Hepatocyte (in vitro differentiated cells): ENCODE measurements around the gene IER3IP1. TPM values are rescaled to one million over a fixed set of nuclear protein-coding genes. Genes with fewer than 3 reads are reported as not detected.
"Not testable (repeated sequence)": the region's sequence is repeated elsewhere in the genome, so short reads cannot be mapped to it uniquely, and the experiment has no call there.

Source experiments
- DNase-seq: peaks from one replicate; pipeline ENCODE4 v3.0.0-alpha.2; 2016; ENCODE audit warnings: low spot score
- H2AFZ ChIP-seq: fragments of 200-600 bp; sonication (generic); 2 replicates; pipeline ENCODE4 v1.6.0; 2016; ENCODE audit warnings: antibody characterized with exemption, mild to moderate bottlenecking
- H3K27ac ChIP-seq: fragments of 200-600 bp; sonication (generic); 2 replicates; pipeline ENCODE4 v1.5.1; 2016; ENCODE audit warnings: mild to moderate bottlenecking
- H3K27me3 ChIP-seq: fragments of 200-600 bp; sonication (generic); 2 replicates; pipeline ENCODE4 v1.6.1; 2016
- H3K36me3 ChIP-seq: fragments of 200-600 bp; sonication (generic); replicated peaks from 2 replicates; pipeline ENCODE4 v1.5.1; 2016; ENCODE audit warnings: low read depth; ENCODE audit not compliant: insufficient read depth
- H3K4me1 ChIP-seq: fragments of 200-600 bp; sonication (generic); 2 replicates; pipeline ENCODE4 v1.5.1; 2016; ENCODE audit warnings: mild to moderate bottlenecking, moderate library complexity; ENCODE audit not compliant: insufficient read depth
- H3K4me2 ChIP-seq: fragments of 200-600 bp; sonication (generic); 2 replicates; pipeline ENCODE4 v1.6.0; 2016
- H3K4me3 ChIP-seq: fragments of 200-600 bp; sonication (generic); 2 replicates; pipeline ENCODE4 v1.5.1; 2016; ENCODE audit warnings: mild to moderate bottlenecking
- H3K79me2 ChIP-seq: fragments of 200-600 bp; sonication (generic); 2 replicates; pipeline ENCODE4 v1.6.0; 2017; ENCODE audit warnings: mild to moderate bottlenecking
- H3K9me2 ChIP-seq: fragments of 200-600 bp; sonication (generic); replicated peaks from 2 replicates; pipeline ENCODE4 v1.6.0; 2017; ENCODE audit warnings: mild to moderate bottlenecking; ENCODE audit not compliant: insufficient read depth
- H3K9me3 ChIP-seq: fragments of 200-600 bp; sonication (generic); 2 replicates; pipeline ENCODE4 v1.5.1; 2016; ENCODE audit warnings: low read depth, mild to moderate bottlenecking
- H4K20me1 ChIP-seq: fragments of 200-600 bp; sonication (generic); 2 replicates; pipeline ENCODE4 v1.6.0; 2016; ENCODE audit warnings: mild to moderate bottlenecking; ENCODE audit not compliant: insufficient read depth, poor library complexity, severe bottlenecking
- EZH2 ChIP-seq: fragments of 200-600 bp; sonication (generic); IDR thresholded peaks from 2 replicates; pipeline ENCODE4 v1.6.1; 2016; ENCODE audit warnings: antibody characterized with exemption, mild to moderate bottlenecking, borderline replicate concordance
- EZH2phosphoT487 ChIP-seq: fragments of 200-600 bp; sonication (generic); IDR thresholded peaks from one replicate; pipeline ENCODE4 v1.6.1; 2018; ENCODE audit warnings: antibody characterized with exemption, mild to moderate bottlenecking, low read depth, moderate library complexity; ENCODE audit not compliant: unreplicated experiment, severe bottlenecking
- WGBS: methylation state at CpG from one replicate; pipeline ENCODE4 v1.1.6; 2016; ENCODE audit warnings: low lambda C conversion rate; ENCODE audit errors: missing lambda C conversion rate; 5-methylcytosine and 5-hydroxymethylcytosine counted together
- polyA plus RNA-seq: library from polyadenylated mRNA; unstranded; fragments of >200 nt; fragmentation: Nextera tagmentation; extraction: Ambion mirVana; gene quantifications from 2 replicates; pipeline ENCODE4 v1.2.1, GENCODE V29; 2016
- total RNA-seq: library from RNA; depleted of rRNA; stranded (reverse); fragments of >200 nt; gene quantifications from 2 replicates; pipeline ENCODE4 v1.2.3, GENCODE V29; 2014
- TF ChIP-seq, protein P1 (sequence below): fragments of 200-600 bp; sonication (generic); IDR thresholded peaks from 2 replicates; pipeline ENCODE4 v1.5.1; 2016; ENCODE audit warnings: antibody characterized with exemption, mild to moderate bottlenecking; ENCODE audit not compliant: poor library complexity

IER3IP1 gene
- total and polyA plus RNA-seq, 2 experiments from 2014 or later: 32.6 to 33.8 TPM

GRCh38 chr18:47191961-47192360, 15.8 kb upstream of the IER3IP1 start:
- Histone ChIP-seq H2AFZ (no peak overlapping the region), H3K79me2 (no peaks in the 10 kb centered on the region), H3K4me2 (no peak overlapping the region), H3K27me3 (no peaks in the 10 kb centered on the region), H3K36me3 (no peaks in the 10 kb centered on the region), H3K4me3 (no peak overlapping the region), H3K9me3 (no peaks in the 10 kb centered on the region), H3K9me2 (no peaks in the 10 kb centered on the region), H3K4me1 (no peaks in the 10 kb centered on the region), H3K27ac (no peak overlapping the region), H4K20me1 (no peaks in the 10 kb centered on the region)
- peak; percentile 12 for DNase-seq
- TF ChIP-seq EZH2phosphoT487 (no peak), EZH2 (no peak)
- TF ChIP-seq, protein P1, sequence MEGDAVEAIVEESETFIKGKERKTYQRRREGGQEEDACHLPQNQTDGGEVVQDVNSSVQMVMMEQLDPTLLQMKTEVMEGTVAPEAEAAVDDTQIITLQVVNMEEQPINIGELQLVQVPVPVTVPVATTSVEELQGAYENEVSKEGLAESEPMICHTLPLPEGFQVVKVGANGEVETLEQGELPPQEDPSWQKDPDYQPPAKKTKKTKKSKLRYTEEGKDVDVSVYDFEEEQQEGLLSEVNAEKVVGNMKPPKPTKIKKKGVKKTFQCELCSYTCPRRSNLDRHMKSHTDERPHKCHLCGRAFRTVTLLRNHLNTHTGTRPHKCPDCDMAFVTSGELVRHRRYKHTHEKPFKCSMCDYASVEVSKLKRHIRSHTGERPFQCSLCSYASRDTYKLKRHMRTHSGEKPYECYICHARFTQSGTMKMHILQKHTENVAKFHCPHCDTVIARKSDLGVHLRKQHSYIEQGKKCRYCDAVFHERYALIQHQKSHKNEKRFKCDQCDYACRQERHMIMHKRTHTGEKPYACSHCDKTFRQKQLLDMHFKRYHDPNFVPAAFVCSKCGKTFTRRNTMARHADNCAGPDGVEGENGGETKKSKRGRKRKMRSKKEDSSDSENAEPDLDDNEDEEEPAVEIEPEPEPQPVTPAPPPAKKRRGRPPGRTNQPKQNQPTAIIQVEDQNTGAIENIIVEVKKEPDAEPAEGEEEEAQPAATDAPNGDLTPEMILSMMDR: no peak
- 90% methylated on average over 2 of the region's 2 CpGs for WGBS

DNA sequence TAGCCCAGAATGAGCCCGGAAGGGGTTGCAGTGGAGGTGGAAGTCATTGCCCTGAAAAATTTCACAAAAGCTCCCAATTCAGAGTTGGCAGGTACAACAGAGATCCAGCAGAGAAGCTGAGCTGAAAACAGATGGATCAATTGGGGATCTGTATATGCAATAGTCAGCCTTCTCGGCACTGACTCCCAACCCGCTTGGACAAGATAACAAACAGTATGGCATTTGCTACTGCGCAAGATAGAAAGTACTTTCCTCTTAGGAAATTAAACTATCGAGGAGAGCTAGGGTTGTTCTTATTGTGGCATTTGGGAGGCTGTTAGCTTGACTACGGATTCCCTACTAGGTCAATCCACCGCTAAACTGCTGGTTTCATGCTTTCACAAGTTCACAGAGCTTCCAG, 11.6 kb upstream of the IER3IP1 start:
- TF ChIP-seq, protein P1: no peak
- TF ChIP-seq EZH2 (no peak), EZH2phosphoT487 (no peak)
- 75% methylated on average over 7 of the region's 7 CpGs for WGBS
- Histone ChIP-seq H3K4me1 (no peaks in the 10 kb centered on the region), H3K9me2 (no peaks in the 10 kb centered on the region), H3K4me2 (no peak overlapping the region), H3K27me3 (no peaks in the 10 kb centered on the region), H2AFZ (no peak overlapping the region), H3K9me3 (no peaks in the 10 kb centered on the region), H3K79me2 (no peaks in the 10 kb centered on the region), H3K4me3 (no peak overlapping the region), H3K27ac (no peak overlapping the region), H3K36me3 (no peaks in the 10 kb centered on the region), H4K20me1 (no peaks in the 10 kb centered on the region)
- DNase-seq: no peak

DNA sequence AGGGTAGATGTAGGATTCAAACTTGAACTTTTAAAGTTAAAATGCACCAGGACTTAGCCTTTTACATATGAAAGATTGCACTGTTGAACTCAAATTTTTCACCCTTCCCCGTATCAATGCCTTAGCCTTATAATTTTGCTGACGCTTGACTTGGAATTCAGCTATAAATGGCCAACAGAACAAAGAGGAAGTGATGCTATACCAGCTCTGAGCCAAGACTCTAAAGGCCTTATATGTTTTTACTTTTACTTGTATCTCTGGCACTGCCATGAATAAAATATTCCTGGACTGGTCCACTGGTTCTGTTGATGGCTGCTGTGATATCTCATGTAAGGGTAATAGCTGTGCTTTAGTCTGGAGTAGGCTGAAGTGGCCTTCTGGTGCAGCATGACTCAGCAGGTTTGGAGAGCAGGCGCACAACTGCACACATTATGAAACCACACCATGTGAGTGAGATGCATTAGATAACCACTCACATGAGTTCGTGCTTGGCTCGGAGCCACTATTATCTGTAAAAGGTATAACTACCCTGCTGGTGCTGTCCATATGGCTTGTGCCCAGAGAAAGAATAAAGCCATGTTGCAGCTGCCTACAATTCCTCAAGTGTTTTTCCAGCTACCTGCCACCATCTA, 8.4 kb upstream of the IER3IP1 start:
- H3K79me2 ChIP-seq: no peaks in the 10 kb centered on the region
- no peaks in the 10 kb centered on the region for H3K9me3 ChIP-seq
- H3K36me3 ChIP-seq: no peaks in the 10 kb centered on the region
- H3K4me2 ChIP-seq: no peak overlapping the region
- H3K27me3 ChIP-seq: no peaks in the 10 kb centered on the region
- 85% methylated on average over 5 of the region's 5 CpGs for WGBS
- no peak for TF ChIP-seq EZH2
- TF ChIP-seq, protein P1: no peak
- TF ChIP-seq EZH2phosphoT487: no peak
- no peak overlapping the region for H3K27ac ChIP-seq
- H4K20me1 ChIP-seq: no peaks in the 10 kb centered on the region
- H2AFZ ChIP-seq: no peak overlapping the region
- no peak overlapping the region for H3K4me3 ChIP-seq
- DNase-seq: peak; percentile 73
- no peaks in the 10 kb centered on the region for H3K9me2 ChIP-seq
- H3K4me1 ChIP-seq: no peaks in the 10 kb centered on the region

- 85% methylated on average over 5 of the region's 5 CpGs for WGBS
- not testable (repeated sequence) for H3K9me3 ChIP-seq
Measured at GRCh38 chr18:47182156-47182555, 6.0 kb upstream of the IER3IP1 start.

More at GRCh38 chr18:47182156-47182555, 6.0 kb upstream of the IER3IP1 start:
- H3K27me3 ChIP-seq, H3K4me2 ChIP-seq, H3K79me2 ChIP-seq, H4K20me1 ChIP-seq, H2AFZ ChIP-seq, H3K9me2 ChIP-seq, DNase-seq, H3K36me3 ChIP-seq, H3K27ac ChIP-seq, H3K4me3 ChIP-seq, H3K4me1 ChIP-seq: not testable (repeated sequence)
